C4-2B (cell line): ENCODE data around the gene PLA2G4E.

Source experiments
- CTCF ChIP-seq: fragments of 450-650 bp; conservative IDR thresholded peaks from 2 replicates; pipeline ENCODE4 v1.5.1; 2017; ENCODE audit warnings: mild to moderate bottlenecking
- ZFX ChIP-seq: fragments of 450-650 bp; IDR thresholded peaks from 2 replicates; pipeline ENCODE4 v1.6.1; 2017

GRCh38 chr15:41996921-41997592 lies 23.8 kb downstream of the PLA2G4E start:
- TF ChIP-seq CTCF (no peak), ZFX (no peak)
